GM12873 (cell line): ENCODE measurements around the gene PLA2G6.

Experiments used
- CTCF ChIP-seq: IDR thresholded peaks from 2 replicates; pipeline ENCODE4 v1.5.1; 2012; ENCODE audit warnings: low read depth, mild to moderate bottlenecking, moderate library complexity, low read length, control low read depth; ENCODE audit not compliant: insufficient read depth; ENCODE audit errors: missing control alignments

The PLA2G6 gene

DNA sequence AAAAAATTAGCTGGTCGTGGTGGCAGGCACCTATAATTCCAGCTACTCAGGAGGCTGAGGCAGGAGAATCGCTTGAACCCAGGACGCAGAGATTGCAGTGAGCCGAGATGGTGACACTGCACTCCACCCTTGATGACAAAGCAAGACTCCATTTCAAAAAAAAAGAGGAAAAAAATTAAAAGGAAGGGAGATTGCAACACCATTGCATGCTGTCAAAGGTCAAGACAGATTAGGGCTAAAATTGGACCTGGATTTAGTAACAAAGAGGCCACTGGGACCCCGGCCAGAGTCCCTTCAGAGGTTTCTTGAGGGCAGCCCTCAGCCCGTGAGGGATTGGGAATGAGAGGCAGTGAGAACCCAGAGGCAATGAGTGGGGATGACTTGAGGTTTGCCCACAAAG lies 11.9 kb upstream of the PLA2G6 start:
- TF ChIP-seq CTCF: no peak

- no peak for TF ChIP-seq CTCF
Measured at GRCh38 chr22:38192475-38192863, 10.8 kb upstream of the PLA2G6 start.

GRCh38 chr22:38191731-38192474 lies 10.3 kb upstream of the PLA2G6 start:
- TF ChIP-seq CTCF: no peak

DNA sequence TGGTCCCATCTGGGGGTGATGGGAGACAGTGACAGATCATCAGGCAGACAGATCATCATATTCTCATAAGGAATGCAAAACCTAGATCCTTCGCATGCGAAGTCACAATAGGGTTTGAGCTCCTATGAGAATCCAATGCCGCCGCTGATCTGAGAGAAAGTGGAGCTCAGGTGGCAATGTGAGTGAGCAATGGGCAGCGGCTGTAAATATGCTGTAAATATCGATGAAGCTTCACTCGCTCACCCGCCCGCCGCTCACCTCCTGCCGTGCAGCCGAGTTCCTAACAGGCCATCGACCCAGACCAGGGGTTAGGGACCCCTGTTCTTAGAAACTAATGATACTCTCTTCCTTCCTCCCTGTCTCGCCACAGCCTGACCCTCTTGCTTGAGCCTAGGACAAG lies 9.4 kb upstream of the PLA2G6 start:
- TF ChIP-seq CTCF: no peak

- no peak for TF ChIP-seq CTCF
Measured at GRCh38 chr22:38190581-38190980, 9.0 kb upstream of the PLA2G6 start.

GRCh38 chr22:38189104-38189503 lies 7.5 kb upstream of the PLA2G6 start:
- no peak for TF ChIP-seq CTCF

DNA sequence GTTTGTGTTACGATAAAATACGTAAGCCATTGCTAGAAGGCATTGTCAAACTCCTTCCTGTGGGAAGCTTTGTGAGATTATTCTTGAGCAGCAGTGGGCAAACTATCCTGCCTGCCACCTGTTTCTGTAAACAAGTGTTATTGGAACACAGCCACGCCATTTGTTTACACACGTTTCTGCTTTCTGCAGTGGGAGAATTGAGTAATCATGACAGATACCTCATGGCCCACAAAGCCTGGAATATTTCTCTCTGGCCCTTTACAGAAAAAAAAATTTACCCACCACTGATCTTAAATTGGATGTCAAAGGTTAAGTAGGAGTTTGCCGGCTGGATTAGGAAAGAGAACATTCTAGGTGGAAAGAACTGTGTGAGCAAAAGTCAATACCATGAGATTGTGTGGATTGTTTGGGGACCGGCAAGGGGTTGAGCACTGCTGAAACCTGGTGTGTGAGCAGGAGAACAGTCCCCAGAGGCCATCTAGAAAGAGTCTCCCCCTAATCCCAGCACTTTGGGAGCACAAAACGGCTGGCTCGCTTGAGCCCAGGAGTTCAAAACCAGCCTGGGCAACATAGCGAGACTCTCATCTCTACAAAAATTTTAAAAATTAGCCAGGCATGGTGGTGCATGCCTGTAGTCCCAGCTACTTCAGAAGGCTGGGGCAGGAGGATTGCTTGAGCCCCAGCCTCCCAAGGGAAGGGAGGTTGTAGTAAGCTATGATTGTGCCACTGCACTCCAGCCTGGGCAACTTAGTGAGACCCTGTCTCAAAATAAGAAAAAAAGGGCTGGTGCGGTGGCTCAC lies 6.0 kb upstream of the PLA2G6 start:
- TF ChIP-seq CTCF: no peak
